Middle frontal gyrus (tissue), 1 donor: ENCODE measurements around the gene MRPL54.
"Not testable (repeated sequence)": the region's sequence is repeated elsewhere in the genome, so short reads cannot be mapped to it uniquely, and the experiment has no call there.

Experiments
- DNase-seq: peaks from one replicate; pipeline ENCODE4 v3.0.0-alpha.2; 2015; ENCODE audit warnings: low spot score; ENCODE audit errors: extremely low spot score

Gene MRPL54

GRCh38 chr19:3740431-3740830, 22.1 kb upstream of the MRPL54 start:
- no peak for DNase-seq

GRCh38 chr19:3743486-3743885, 19.0 kb upstream of the MRPL54 start:
- DNase-seq: no peak

- no peak for DNase-seq
These were observed 17.0 kb upstream of the MRPL54 start for GRCh38 chr19:3745363-3746045.

DNA sequence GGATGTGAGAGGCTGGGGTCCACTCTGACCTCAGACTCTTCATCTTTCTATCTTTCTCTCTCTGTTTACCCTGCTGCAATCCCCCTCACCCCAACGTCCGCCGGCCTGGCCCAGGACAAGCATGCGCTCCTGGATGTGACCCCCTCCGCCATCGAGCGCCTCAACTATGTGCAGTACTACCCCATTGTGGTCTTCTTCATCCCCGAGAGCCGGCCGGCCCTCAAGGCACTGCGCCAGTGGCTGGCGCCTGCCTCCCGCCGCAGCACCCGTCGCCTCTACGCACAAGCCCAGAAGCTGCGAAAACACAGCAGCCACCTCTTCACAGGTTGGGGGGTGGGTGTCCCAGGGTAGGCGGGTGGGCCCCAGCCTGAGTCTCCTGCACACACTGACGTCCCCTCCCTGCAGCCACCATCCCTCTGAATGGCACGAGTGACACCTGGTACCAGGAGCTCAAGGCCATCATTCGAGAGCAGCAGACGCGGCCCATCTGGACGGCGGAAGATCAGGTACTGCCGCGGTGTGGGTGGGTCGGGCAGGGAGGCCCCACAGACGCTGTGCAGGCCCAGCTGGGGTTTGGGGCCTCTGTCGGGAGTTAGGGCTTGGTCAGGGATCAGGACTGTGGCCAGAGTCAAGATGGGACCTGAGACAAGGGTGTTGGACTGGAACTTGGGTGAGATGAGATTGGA, 16.0 kb upstream of the MRPL54 start:
- no peak for DNase-seq

DNA sequence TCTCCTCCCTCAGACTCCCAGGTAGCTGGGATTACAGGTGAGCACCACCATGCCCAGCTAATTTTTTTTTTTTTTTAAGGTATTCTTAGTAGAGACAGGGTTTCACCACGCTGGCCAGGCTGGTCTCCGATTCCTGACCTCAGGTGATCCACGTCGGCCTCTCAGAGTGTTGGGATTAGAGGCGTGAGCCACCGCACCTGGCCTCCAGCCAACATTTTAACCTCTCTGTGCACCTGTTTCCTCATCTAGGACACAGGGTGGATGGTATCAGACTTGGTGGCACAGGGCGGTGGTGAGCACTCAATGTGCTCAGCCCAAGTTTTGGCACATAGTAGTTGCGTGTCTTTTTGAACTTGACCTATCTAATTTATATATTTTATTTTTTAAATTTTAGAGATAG, 13.5 kb upstream of the MRPL54 start:
- no peak for DNase-seq

GRCh38 chr19:3750211-3750610, 12.3 kb upstream of the MRPL54 start:
- no peak for DNase-seq

- no peak for DNase-seq
These were observed 11.2 kb upstream of the MRPL54 start for GRCh38 chr19:3751236-3751635.

DNA sequence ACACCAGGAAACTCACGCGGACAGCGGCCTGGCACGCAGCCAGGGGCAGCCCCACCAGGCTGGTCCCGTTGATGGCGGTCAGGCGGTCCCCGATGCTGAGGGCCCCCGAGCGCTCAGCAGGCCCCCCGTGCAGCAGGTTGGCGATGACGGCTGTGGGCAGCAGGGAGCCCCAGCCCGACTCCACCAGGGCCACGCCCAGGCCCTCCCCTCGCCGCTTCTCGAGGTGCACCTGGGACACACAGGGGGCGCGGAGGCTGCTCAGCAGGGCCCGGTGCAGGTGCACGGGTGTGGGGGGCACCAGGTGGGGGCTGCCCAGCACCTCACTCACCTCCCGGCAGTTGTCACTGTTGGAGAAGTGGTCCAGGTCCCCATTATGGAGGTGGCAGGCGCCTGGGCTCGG, 10.0 kb upstream of the MRPL54 start:
- DNase-seq: no peak

DNA sequence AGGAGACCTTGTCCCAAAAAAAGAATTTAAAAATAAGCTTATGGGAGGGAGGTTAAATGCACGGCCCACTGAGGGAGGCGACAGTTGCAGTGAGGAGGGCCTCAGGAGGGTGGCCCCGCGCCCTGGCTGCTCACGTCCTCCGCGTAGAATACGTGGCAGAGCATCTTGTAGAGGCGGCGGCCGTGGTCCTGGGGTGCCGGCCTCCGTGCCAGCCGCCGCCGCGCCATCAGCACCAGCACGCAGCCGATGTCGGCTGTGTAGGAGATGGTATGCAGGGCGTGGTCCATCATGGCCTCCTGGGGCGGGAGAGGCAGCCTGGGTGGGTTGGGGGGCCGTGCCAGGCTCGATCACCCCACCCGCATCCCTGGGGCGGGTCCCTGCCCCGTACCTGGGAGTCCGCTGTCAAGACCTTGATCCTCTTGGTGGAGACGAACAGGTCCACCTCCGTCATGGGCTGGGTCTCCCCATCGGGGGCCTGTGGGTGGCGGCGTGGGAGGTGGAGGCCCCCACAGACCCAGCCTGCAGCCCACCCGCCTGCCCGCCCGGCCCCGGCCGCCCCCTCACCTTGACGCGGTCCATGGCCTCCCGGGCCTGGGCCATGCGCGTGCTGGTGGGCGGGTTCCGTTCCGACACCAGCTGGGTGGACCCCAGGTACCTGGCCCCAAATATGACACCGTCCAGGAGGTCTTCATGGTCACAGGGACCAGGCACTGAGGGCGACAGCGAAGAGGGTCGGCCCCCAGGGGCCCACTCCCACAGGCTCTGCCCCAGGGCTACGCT, 8.7 kb upstream of the MRPL54 start:
- DNase-seq: no peak

- DNase-seq: not testable (repeated sequence)
These were observed 4.8 kb upstream of the MRPL54 start for GRCh38 chr19:3757705-3758104.

- not testable (repeated sequence) for DNase-seq
These were observed 4.2 kb upstream of the MRPL54 start for GRCh38 chr19:3758297-3758696.

GRCh38 chr19:3759482-3760254, 2.8 kb upstream of the MRPL54 start:
- no peak for DNase-seq

DNA sequence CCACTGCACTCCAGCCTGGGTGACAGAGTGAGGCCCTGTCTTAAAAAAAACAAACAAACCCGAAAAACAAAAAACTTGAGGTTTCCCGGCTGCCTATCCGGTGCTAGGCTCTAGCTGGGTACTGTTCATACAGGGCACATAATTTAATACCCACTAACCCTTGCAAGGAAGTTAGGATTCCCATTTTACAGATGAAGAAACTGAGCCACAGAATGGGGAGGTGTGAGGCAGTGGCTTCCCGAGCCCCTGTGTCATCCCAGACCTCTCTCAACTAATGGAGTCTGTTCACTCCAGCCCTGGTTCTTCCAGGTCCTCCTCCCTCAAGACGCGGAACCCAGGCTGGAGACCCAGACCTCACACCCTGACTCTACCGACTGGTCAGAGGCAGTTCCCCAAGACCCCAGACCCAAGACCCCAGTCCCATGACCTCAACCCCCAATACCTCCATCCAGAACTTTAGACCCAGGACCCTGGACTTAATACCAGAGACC, 1.6 kb upstream of the MRPL54 start:
- no peak for DNase-seq

- DNase-seq: peak; percentile 79
These were observed 926 bp upstream of the MRPL54 start, which contains the start of gene APBA3 for GRCh38 chr19:3761382-3762129. Gene APBA3 (minus strand): TSS chr19:3761692. CDS start chr19:3760264, 1,428 bp downstream.

- DNase-seq: peak; percentile 6
These were observed 380 bp upstream of the MRPL54 start for GRCh38 chr19:3762130-3762473.

DNA sequence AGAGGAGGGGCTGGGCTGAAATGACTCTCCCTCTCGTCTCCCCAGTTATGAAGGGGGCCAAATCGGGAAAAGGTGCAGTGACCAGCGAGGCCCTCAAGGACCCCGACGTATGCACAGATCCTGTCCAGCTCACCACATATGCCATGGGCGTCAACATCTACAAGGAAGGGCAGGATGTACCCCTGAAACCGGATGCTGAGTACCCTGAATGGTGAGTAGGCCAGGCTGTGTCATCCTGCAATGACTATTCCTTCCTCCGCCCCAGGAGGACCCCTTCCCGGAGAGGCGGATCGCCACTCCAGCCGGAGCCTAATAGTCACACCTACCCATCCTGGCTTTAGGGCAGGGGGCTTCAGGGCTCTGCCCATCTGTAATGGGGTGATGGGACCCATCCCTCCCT, 2.6 kb downstream of the MRPL54 start:
- no peak for DNase-seq

- DNase-seq: not testable (repeated sequence)
These were observed 3.3 kb downstream of the MRPL54 start for GRCh38 chr19:3765757-3766156.

DNA sequence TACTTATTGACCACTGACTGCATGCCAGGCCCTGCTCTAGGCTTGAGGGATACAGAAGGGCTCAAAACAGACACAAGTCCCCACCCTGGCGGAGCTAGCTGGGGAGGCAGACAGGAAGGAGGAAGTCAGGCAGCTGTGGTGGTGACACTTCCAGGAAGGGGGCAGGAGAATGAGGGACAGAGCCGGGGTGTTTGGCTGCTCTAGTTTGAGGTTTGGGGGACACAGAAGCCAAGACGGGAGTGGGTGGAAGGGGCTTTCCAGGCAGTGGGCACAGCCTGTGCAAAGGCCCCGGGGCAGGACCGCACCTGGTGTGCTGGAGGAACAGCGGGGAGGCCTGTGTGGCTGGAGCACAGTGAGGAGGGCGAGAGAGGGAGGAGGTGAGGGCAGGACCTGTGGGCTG, 4.0 kb downstream of the MRPL54 start:
- no peak for DNase-seq

DNA sequence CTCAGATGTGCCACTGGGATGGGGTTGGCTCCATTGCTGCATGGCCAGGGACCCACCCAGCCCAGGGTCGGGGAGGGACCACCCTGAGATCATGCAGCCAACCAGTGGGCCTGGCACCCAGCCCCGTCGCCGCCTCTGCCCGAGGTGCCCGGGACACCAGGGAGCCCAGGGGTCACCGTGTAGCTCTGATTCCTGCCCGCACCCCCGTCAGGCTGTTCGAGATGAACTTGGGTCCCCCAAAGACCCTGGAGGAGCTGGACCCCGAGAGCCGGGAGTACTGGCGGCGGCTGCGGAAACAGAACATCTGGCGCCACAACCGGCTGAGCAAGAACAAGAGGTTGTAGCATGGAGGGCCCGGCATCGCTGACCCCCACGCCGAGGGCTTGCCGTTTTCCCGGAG, 4.6 kb downstream of the MRPL54 start:
- DNase-seq: no peak

DNA sequence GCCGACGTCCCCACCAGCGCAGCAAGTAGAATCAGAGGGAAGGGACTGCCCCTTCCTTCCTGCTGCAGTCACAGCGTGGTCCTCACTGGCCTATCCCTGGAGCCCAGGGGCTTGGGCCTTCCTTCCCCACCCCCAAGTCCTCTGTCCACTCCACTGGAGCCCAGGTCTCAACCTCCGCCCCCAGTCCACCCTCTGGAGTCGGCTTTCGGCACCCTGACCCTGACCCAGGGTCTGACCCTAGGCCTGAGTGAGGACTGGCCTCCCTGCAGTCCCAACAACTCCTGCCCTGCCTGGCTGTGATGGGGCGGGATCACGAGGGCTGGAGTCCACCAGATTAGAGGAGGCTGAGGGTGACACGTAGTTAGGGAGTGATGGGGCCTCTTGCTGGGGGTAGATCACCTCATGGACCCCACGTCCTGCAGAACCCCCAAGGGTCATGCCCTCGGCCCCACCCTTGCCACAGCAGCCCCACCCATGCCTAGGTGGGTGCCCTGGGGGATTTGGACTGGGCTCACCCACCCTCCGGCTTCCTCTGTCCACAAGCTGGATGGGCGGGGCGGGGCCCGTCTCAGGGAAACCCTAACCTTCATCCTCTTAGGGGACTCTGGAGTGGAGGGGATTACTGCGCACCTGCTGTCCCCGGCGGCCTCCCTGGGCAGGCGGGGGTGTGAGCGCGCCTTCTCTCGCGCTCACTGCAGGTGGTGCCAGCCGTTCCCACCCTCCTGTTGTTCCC, 5.7 kb downstream of the MRPL54 start:
- no peak for DNase-seq
